ENCODE measurements around the gene TMEM114. TPM values are rescaled to one million over a fixed set of nuclear protein-coding genes. Genes with fewer than 3 reads are reported as not detected.
A peak's percentile ranks its signal among the peaks of the same experiment; 100 is the strongest.

Gene TMEM114
- polyA plus RNA-seq, 4 donors = 0.43 TPM; not detected in 3

- DNase-seq (ENCODE audit: low read depth in 4 of 4, low spot score in 2 of 4) = no peak
Observed at GRCh38 chr16:8551388-8552332, 38.7 kb downstream of the TMEM114 start.

GRCh38 chr16:8550728-8551387 lies 39.5 kb downstream of the TMEM114 start:
- no peak for DNase-seq (ENCODE audit: low read depth in 4 of 4, low spot score in 2 of 4)

- no peak for DNase-seq (ENCODE audit: low read depth in 4 of 4, low spot score in 2 of 4)
Observed at GRCh38 chr16:8549843-8550412, 40.4 kb downstream of the TMEM114 start.

GRCh38 chr16:8548166-8548565 lies 42.1 kb downstream of the TMEM114 start:
- DNase-seq (ENCODE audit: low read depth in 4 of 4, low spot score in 2 of 4) = no peak

GRCh38 chr16:8547762-8548161 lies 42.5 kb downstream of the TMEM114 start:
- no peak for DNase-seq (ENCODE audit: low read depth in 4 of 4, low spot score in 2 of 4)

- no peak for DNase-seq (ENCODE audit: low read depth in 4 of 4, low spot score in 2 of 4)
Observed at GRCh38 chr16:8544406-8544805, 45.9 kb downstream of the TMEM114 start.

GRCh38 chr16:8543258-8543657 lies 47.1 kb downstream of the TMEM114 start:
- no peak for DNase-seq (ENCODE audit: low read depth in 4 of 4, low spot score in 2 of 4)

- DNase-seq (ENCODE audit: low read depth in 4 of 4, low spot score in 2 of 4) = no peak
Observed at GRCh38 chr16:8542393-8542792, 47.9 kb downstream of the TMEM114 start.

- no peak for DNase-seq (ENCODE audit: low read depth in 4 of 4, low spot score in 2 of 4)
Observed at GRCh38 chr16:8541868-8542267, 48.4 kb downstream of the TMEM114 start.

- DNase-seq (ENCODE audit: low read depth in 4 of 4, low spot score in 2 of 4) = no peak
Observed at GRCh38 chr16:8537691-8538342, 52.5 kb downstream of the TMEM114 start.

GRCh38 chr16:8533509-8533908 lies 56.8 kb downstream of the TMEM114 start:
- no peak for DNase-seq (ENCODE audit: low read depth in 4 of 4, low spot score in 2 of 4)

GRCh38 chr16:8530752-8531384 lies 59.4 kb downstream of the TMEM114 start:
- peak in 1 of 4 donors; percentile 20 for DNase-seq (ENCODE audit: low read depth in 4 of 4, low spot score in 2 of 4)

GRCh38 chr16:8528471-8528870 lies 61.8 kb downstream of the TMEM114 start:
- DNase-seq (ENCODE audit: low read depth in 4 of 4, low spot score in 2 of 4) = no peak

- no peak for DNase-seq (ENCODE audit: low read depth in 4 of 4, low spot score in 2 of 4)
Observed at GRCh38 chr16:8523932-8524331, 66.4 kb downstream of the TMEM114 start.

- no peak for DNase-seq (ENCODE audit: low read depth in 4 of 4, low spot score in 2 of 4)
Observed at GRCh38 chr16:8522757-8523156, 67.6 kb downstream of the TMEM114 start.

- no peak for DNase-seq (ENCODE audit: low read depth in 4 of 4, low spot score in 2 of 4)
Observed at GRCh38 chr16:8519643-8520042, 70.7 kb downstream of the TMEM114 start.

Data from left renal cortex interstitium (tissue), 4 donors.